IMR-90 (cell line): ENCODE data around the gene ROPN1B. TPM values are rescaled to one million over a fixed set of nuclear protein-coding genes. Genes with fewer than 3 reads are reported as not detected.

Experiments
- ATAC-seq: fragments of 200-7000 bp; cut with Tn5 transposase; 2 replicates; pipeline ENCODE4 v1.9.1; 2020; ENCODE audit warnings: low read depth, mild to moderate bottlenecking, moderate library complexity
- BruUV-seq: library from RNA; stranded (reverse); fragments of 400-500 nt; replicated peaks from 2 replicates; lab custom pipeline; 2021; lab: Mats Ljungman, UMichigan
- CTCF ChIA-PET: fragments of 300-600 bp; formaldehyde crosslinking; extraction: SDS; loops from one replicate; lab custom pipeline; 2021; ENCODE audit warnings: antibody characterized with exemption; lab: Yijun Ruan, JAX
- POLR2A ChIA-PET: fragments of 300-600 bp; sonication (Branson Sonifier 250); formaldehyde crosslinking; loops from one replicate; lab custom pipeline; 2022; ENCODE audit warnings: antibody characterized with exemption; ENCODE audit not compliant: unreplicated experiment; lab: Charles Lee
- DNase-seq: peaks from one replicate; pipeline ENCODE4 v3.0.0; 2013
- H2AFZ ChIP-seq: replicated peaks from 2 replicates; pipeline ENCODE3; 2013; ENCODE audit warnings: low read length, mild to moderate bottlenecking; ENCODE audit not compliant: poor library complexity
- H2AK5ac ChIP-seq: 2 replicates; pipeline ENCODE4 v1.6.1; 2013; ENCODE audit warnings: low read depth, low read length, inconsistent platforms
- H2AK9ac ChIP-seq: replicated peaks from 2 replicates; pipeline ENCODE3; 2013; ENCODE audit warnings: mild to moderate bottlenecking, low read depth, low read length, moderate library complexity; ENCODE audit not compliant: poor library complexity
- H2BK120ac ChIP-seq: 2 replicates; pipeline ENCODE4 v1.6.1; 2013; ENCODE audit warnings: low read depth, low read length, inconsistent platforms
- H2BK15ac ChIP-seq: 3 replicates; pipeline ENCODE4 v1.6.1; 2013; ENCODE audit warnings: low read depth, low read length, inconsistent platforms
- H2BK20ac ChIP-seq: 2 replicates; pipeline ENCODE4 v1.6.1; 2013; ENCODE audit warnings: low read depth, mild to moderate bottlenecking, inconsistent platforms, low read length, moderate library complexity
- H2BK5ac ChIP-seq: 2 replicates; pipeline ENCODE4 v1.6.1; 2013; ENCODE audit warnings: mild to moderate bottlenecking, low read depth, low read length, inconsistent platforms; ENCODE audit not compliant: poor library complexity, severe bottlenecking
- H3K14ac ChIP-seq: replicated peaks from 2 replicates; pipeline ENCODE4 v1.6.1; 2013; ENCODE audit warnings: low read depth, low read length, inconsistent platforms
- H3K18ac ChIP-seq: 2 replicates; pipeline ENCODE4 v1.6.1; 2013; ENCODE audit warnings: low read depth, low read length, control low read depth
- H3K23ac ChIP-seq: 2 replicates; pipeline ENCODE4 v1.6.1; 2013; ENCODE audit warnings: low read depth, low read length, inconsistent platforms
- H3K27ac ChIP-seq: 2 replicates; pipeline ENCODE4 v1.5.1; 2013; ENCODE audit warnings: mild to moderate bottlenecking, control low read depth, low read length; ENCODE audit not compliant: insufficient read depth
- H3K27me3 ChIP-seq: 2 replicates; pipeline ENCODE4 v1.6.1; 2013; ENCODE audit warnings: low read length; ENCODE audit not compliant: control insufficient read depth, insufficient read depth
- H3K36me3 ChIP-seq: 2 replicates; pipeline ENCODE4 v1.6.1; 2013; ENCODE audit warnings: low read length, mixed read lengths; ENCODE audit not compliant: control insufficient read depth, insufficient read depth
- H3K4ac ChIP-seq: 2 replicates; pipeline ENCODE4 v1.6.1; 2013; ENCODE audit warnings: low read depth, low read length, inconsistent platforms
- H3K4me1 ChIP-seq: 2 replicates; pipeline ENCODE4 v1.6.1; 2013; ENCODE audit warnings: low read length, mixed read lengths; ENCODE audit not compliant: control insufficient read depth, insufficient read depth
- H3K4me2 ChIP-seq: 2 replicates; pipeline ENCODE4 v1.6.1; 2013; ENCODE audit warnings: low read depth, mild to moderate bottlenecking, control low read depth, low read length, moderate library complexity
- H3K4me3 ChIP-seq: 2 replicates; pipeline ENCODE4 v1.5.1; 2013; ENCODE audit warnings: low read depth, mild to moderate bottlenecking, control low read depth, low read length, moderate library complexity; ENCODE audit not compliant: insufficient read depth
- H3K56ac ChIP-seq: 2 replicates; pipeline ENCODE4 v1.6.1; 2013; ENCODE audit warnings: low read length, inconsistent platforms; ENCODE audit not compliant: insufficient read depth; ENCODE audit errors: extremely low read depth
- H3K79me1 ChIP-seq, 2 experiments: 2 replicates each; pipeline ENCODE4 v1.6.1; 2013; ENCODE audit warnings: low read length in 2 of 2, inconsistent platforms in 1 of 2, low read depth in 1 of 2
- H3K9ac ChIP-seq: 2 replicates; pipeline ENCODE4 v1.6.1; 2013; ENCODE audit warnings: low read depth, low read length, control low read depth
- H3K9me1 ChIP-seq: 2 replicates; pipeline ENCODE4 v1.6.1; 2013; ENCODE audit warnings: low read length, inconsistent platforms; ENCODE audit not compliant: insufficient read depth
- H3K9me3 ChIP-seq: 2 replicates; pipeline ENCODE4 v1.6.1; 2013; ENCODE audit warnings: low read length; ENCODE audit not compliant: control insufficient read depth, insufficient read depth
- H4K20me1 ChIP-seq: 2 replicates; pipeline ENCODE4 v1.6.1; 2013; ENCODE audit warnings: low read length, inconsistent platforms; ENCODE audit not compliant: insufficient read depth
- H4K5ac ChIP-seq: 2 replicates; pipeline ENCODE4 v1.6.1; 2013; ENCODE audit warnings: mild to moderate bottlenecking, low read depth, low read length, control low read depth
- H4K8ac ChIP-seq, 2 experiments: 2 replicates each; pipeline ENCODE4 v1.6.1; 2013; ENCODE audit warnings: low read depth in 2 of 2, low read length in 2 of 2, control low read depth in 1 of 2, inconsistent platforms in 1 of 2
- H4K91ac ChIP-seq: 2 replicates; pipeline ENCODE4 v1.6.1; 2013; ENCODE audit warnings: low read depth, low read length, inconsistent platforms; ENCODE audit not compliant: insufficient read depth
- CEBPB ChIP-seq: IDR thresholded peaks from 2 replicates; pipeline ENCODE4 v1.6.1; 2012; ENCODE audit warnings: low read depth, low read length, improper control_type of control experiment
- CHD1 ChIP-seq: IDR thresholded peaks from 2 replicates; pipeline ENCODE4 v1.6.1; 2012; ENCODE audit warnings: low read depth, low read length, improper control_type of control experiment
- MAFK ChIP-seq: IDR thresholded peaks from 2 replicates; pipeline ENCODE4 v1.6.1; 2012; ENCODE audit warnings: low read depth, low read length, improper control_type of control experiment
- MAZ ChIP-seq: IDR thresholded peaks from 2 replicates; pipeline ENCODE4 v1.6.1; 2012; ENCODE audit warnings: low read depth, mild to moderate bottlenecking, low read length, improper control_type of control experiment, moderate library complexity, borderline replicate concordance
- MXI1 ChIP-seq: IDR thresholded peaks from 2 replicates; pipeline ENCODE4 v1.6.1; 2012; ENCODE audit warnings: low read depth, mild to moderate bottlenecking, low read length, moderate library complexity, borderline replicate concordance
- POLR2A ChIP-seq: IDR thresholded peaks from 2 replicates; pipeline ENCODE4 v1.6.1; 2012; ENCODE audit warnings: mild to moderate bottlenecking, low read depth, low read length
- RAD21 ChIP-seq: IDR thresholded peaks from 2 replicates; pipeline ENCODE4 v1.6.1; 2012; ENCODE audit warnings: low read length, improper control_type of control experiment
- RCOR1 ChIP-seq: IDR thresholded peaks from 2 replicates; pipeline ENCODE4 v1.6.1; 2012; ENCODE audit warnings: mild to moderate bottlenecking, low read length, improper control_type of control experiment; ENCODE audit not compliant: insufficient replicate concordance
- RFX5 ChIP-seq: IDR thresholded peaks from 2 replicates; pipeline ENCODE4 v1.8.0; 2012; ENCODE audit warnings: low read depth, mild to moderate bottlenecking, low read length, moderate library complexity
- SMC3 ChIP-seq: fragments of 150-350 bp; IDR thresholded peaks from 2 replicates; pipeline ENCODE4 v1.6.1; 2016; ENCODE audit warnings: low read depth, mild to moderate bottlenecking, antibody characterized with exemption, low read length, moderate library complexity
- WGBS, 2 experiments: methylation state at CpG; one replicate each; pipeline versions ENCODE4 v1.1.5 to v1.1.7; 2013; ENCODE audit warnings: missing lambda C conversion rate in 2 of 2; ENCODE audit not compliant: insufficient read length in 1 of 2; ENCODE audit errors: extremely low coverage in 2 of 2; 5-methylcytosine and 5-hydroxymethylcytosine counted together
- dilution Hi-C: fragments of 300-500 bp; cut with HindIII; formaldehyde crosslinking; loops from one replicate; pipeline ENCODE4 v1.14.3; 2018; ENCODE audit warnings: low sequenced_read_pairs; ENCODE audit not compliant: unreplicated experiment
- in situ Hi-C: fragments of 300-500 bp; cut with MboI; formaldehyde crosslinking; loops from 3 replicates; pipeline ENCODE4 v1.14.3; 2019; ENCODE audit warnings: low sequenced_read_pairs, inconsistent platforms, mixed read lengths
- intact Hi-C: fragments of 100-400 bp; cut with micrococcal nuclease; formaldehyde crosslinking; loops from 2 replicates; pipeline ENCODE4 v1.10.0; 2022
- polyA plus RNA-seq, 3 experiments: library from polyadenylated mRNA; depleted of rRNA; stranded (reverse); fragments of >200 nt; gene quantifications; 2 replicates each; pipeline ENCODE4 v1.2.3, GENCODE V29; 2012; ENCODE audit warnings: low replicate concordance in 1 of 3
- total RNA-seq: library from RNA; depleted of rRNA; stranded (reverse); fragments of >200 nt; gene quantifications from 2 replicates; pipeline ENCODE4 v1.2.3, GENCODE V29; 2012
- TF ChIP-seq, protein P1 (sequence below): conservative IDR thresholded peaks from 2 replicates; pipeline ENCODE4 v1.5.1; 2012; ENCODE audit warnings: mild to moderate bottlenecking, low read depth, low read length, improper control_type of control experiment
- TF ChIP-seq, protein P2 (sequence below): fragments of 150-350 bp; IDR thresholded peaks from 2 replicates; pipeline ENCODE4 v1.6.1; 2016; ENCODE audit warnings: low read depth, mild to moderate bottlenecking, low read length, moderate library complexity, borderline replicate concordance

ROPN1B gene
- total and polyA plus RNA-seq, 2 of the 4 experiments (the other 2 are of a cell fraction) = not detected

DNA sequence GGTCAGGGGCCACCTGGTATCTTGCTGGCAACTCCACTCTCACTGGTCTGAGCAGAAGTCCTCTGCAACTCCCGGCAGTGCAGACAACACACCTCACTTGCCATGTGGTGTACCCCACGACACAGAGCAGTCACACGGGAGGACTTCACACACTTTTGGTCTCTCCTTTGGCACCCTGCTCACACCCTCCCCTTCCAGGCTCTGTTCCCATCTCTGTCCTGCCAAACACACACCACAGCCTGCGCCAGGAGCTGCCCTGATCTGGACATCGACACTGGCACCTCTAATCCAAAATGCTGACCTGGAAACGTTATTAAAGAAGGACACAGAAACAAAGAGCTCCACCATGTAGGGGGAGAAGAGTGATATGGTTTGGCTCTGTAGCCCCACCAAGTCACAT lies 57.8 kb downstream of the ROPN1B start:
- ATAC-seq (no peak), DNase-seq (no peak)
- peaks cover 7% of the 10 kb centered on the region for H3K9me3 ChIP-seq
- no peak overlapping the region for H2AK9ac ChIP-seq
- H2BK15ac ChIP-seq = no peak overlapping the region
- CTCF ChIA-PET = no interaction called here
- TF ChIP-seq MAZ (no peak), POLR2A (no peak), RAD21 (no peak), RFX5 (no peak), SMC3 (no peak), MAFK (no peak), CHD1 (no peak), MXI1 (no peak), CEBPB (no peak), RCOR1 (no peak)
- TF ChIP-seq, protein P1, sequence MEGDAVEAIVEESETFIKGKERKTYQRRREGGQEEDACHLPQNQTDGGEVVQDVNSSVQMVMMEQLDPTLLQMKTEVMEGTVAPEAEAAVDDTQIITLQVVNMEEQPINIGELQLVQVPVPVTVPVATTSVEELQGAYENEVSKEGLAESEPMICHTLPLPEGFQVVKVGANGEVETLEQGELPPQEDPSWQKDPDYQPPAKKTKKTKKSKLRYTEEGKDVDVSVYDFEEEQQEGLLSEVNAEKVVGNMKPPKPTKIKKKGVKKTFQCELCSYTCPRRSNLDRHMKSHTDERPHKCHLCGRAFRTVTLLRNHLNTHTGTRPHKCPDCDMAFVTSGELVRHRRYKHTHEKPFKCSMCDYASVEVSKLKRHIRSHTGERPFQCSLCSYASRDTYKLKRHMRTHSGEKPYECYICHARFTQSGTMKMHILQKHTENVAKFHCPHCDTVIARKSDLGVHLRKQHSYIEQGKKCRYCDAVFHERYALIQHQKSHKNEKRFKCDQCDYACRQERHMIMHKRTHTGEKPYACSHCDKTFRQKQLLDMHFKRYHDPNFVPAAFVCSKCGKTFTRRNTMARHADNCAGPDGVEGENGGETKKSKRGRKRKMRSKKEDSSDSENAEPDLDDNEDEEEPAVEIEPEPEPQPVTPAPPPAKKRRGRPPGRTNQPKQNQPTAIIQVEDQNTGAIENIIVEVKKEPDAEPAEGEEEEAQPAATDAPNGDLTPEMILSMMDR = no peak
- TF ChIP-seq, protein P2, sequence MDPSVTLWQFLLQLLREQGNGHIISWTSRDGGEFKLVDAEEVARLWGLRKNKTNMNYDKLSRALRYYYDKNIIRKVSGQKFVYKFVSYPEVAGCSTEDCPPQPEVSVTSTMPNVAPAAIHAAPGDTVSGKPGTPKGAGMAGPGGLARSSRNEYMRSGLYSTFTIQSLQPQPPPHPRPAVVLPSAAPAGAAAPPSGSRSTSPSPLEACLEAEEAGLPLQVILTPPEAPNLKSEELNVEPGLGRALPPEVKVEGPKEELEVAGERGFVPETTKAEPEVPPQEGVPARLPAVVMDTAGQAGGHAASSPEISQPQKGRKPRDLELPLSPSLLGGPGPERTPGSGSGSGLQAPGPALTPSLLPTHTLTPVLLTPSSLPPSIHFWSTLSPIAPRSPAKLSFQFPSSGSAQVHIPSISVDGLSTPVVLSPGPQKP = no peak
- H3K18ac ChIP-seq = no peak overlapping the region
- no peak overlapping the region for H3K23ac ChIP-seq
- H3K4me1 ChIP-seq = no peaks in the 10 kb centered on the region
- H2BK20ac ChIP-seq = no peak overlapping the region
- no peak overlapping the region for H2AFZ ChIP-seq
- in situ Hi-C loops (no loop called here), intact Hi-C loops (no loop called here), dilution Hi-C loops (no loop called here)
- H4K8ac ChIP-seq = no peak overlapping the region
- no peak overlapping the region for H3K4ac ChIP-seq
- H3K4me3 ChIP-seq = no peak overlapping the region
- no peaks in the 10 kb centered on the region for H3K9me1 ChIP-seq
- BruUV-seq = no TSS peak
- H3K56ac ChIP-seq = no peak overlapping the region
- H4K20me1 ChIP-seq = no peaks in the 10 kb centered on the region
- POLR2A ChIA-PET = no interaction called here
- WGBS, 2 experiments = 66% methylated on average over 3 of the region's 6 CpGs; no CpG with 5 or more reads in 1 of the 2 experiments
- no peak overlapping the region for H2AK5ac ChIP-seq
- no peaks in the 10 kb centered on the region; the same call in 1 of the 2 replicates for H3K36me3 ChIP-seq
- no peaks in the 10 kb centered on the region for H3K27me3 ChIP-seq
- H2BK5ac ChIP-seq = no peak overlapping the region
- no peak overlapping the region for H3K9ac ChIP-seq
- no peak overlapping the region for H4K5ac ChIP-seq
- no peak overlapping the region for H2BK120ac ChIP-seq
- no peak overlapping the region for H3K14ac ChIP-seq
- no peak overlapping the region for H3K27ac ChIP-seq
- no peak overlapping the region for H4K91ac ChIP-seq
- H3K79me1 ChIP-seq = no peaks in the 10 kb centered on the region
- no peak overlapping the region for H3K4me2 ChIP-seq
